ENCODE results near the gene SLC6A9.

SLC6A9 gene

GRCh38 chr1:43971336-43971980, 59.8 kb downstream of the SLC6A9 start:
- H3K9ac ChIP-seq (ENCODE audit: low read length): no peak overlapping the region
- H3K36me3 ChIP-seq (ENCODE audit: control insufficient read depth, low read depth, low read length): peaks cover 22% of the 10 kb centered on the region
- no peaks in the 10 kb centered on the region for H3K9me3 ChIP-seq (ENCODE audit: control insufficient read depth, low read depth, low read length)
- peaks cover 16% of the 10 kb centered on the region for H3K4me1 ChIP-seq (ENCODE audit: control insufficient read depth, low read depth, low read length)
- no peak overlapping the region for H3K4me3 ChIP-seq (ENCODE audit: low read length)
- no peak overlapping the region for H3K27ac ChIP-seq (ENCODE audit: low read length)
- no peaks in the 10 kb centered on the region for H3K27me3 ChIP-seq (ENCODE audit: control insufficient read depth, insufficient read depth, low read length)

- Histone ChIP-seq H3K4me3 (ENCODE audit: low read length) (peak overlapping the region; percentile 91), H3K27ac (ENCODE audit: low read length) (no peak overlapping the region)
Measured at GRCh38 chr1:43970911-43971310, 60.4 kb downstream of the SLC6A9 start.

GRCh38 chr1:43970502-43970901, 60.8 kb downstream of the SLC6A9 start:
- H3K27me3 ChIP-seq (ENCODE audit: control insufficient read depth, insufficient read depth, low read length): no peaks in the 10 kb centered on the region
- H3K36me3 ChIP-seq (ENCODE audit: control insufficient read depth, low read depth, low read length): peaks cover 19% of the 10 kb centered on the region
- H3K9ac ChIP-seq (ENCODE audit: low read length): peak overlapping the region; percentile 81
- peaks cover 11% of the 10 kb centered on the region for H3K4me1 ChIP-seq (ENCODE audit: control insufficient read depth, low read depth, low read length)
- H3K9me3 ChIP-seq (ENCODE audit: control insufficient read depth, low read depth, low read length): no peaks in the 10 kb centered on the region
- H3K4me3 ChIP-seq (ENCODE audit: low read length): peak overlapping the region; percentile 91
- H3K27ac ChIP-seq (ENCODE audit: low read length): no peak overlapping the region

More at GRCh38 chr1:43970911-43971310, 60.4 kb downstream of the SLC6A9 start:
- H3K9ac ChIP-seq (ENCODE audit: low read length): peak overlapping the region; percentile 81
- H3K4me1 ChIP-seq (ENCODE audit: control insufficient read depth, low read depth, low read length): peaks cover 15% of the 10 kb centered on the region
- H3K36me3 ChIP-seq (ENCODE audit: control insufficient read depth, low read depth, low read length): peaks cover 19% of the 10 kb centered on the region
- no peaks in the 10 kb centered on the region for H3K27me3 ChIP-seq (ENCODE audit: control insufficient read depth, insufficient read depth, low read length)
- H3K9me3 ChIP-seq (ENCODE audit: control insufficient read depth, low read depth, low read length): no peaks in the 10 kb centered on the region

- Histone ChIP-seq H3K9me3 (ENCODE audit: control insufficient read depth, low read depth, low read length) (no peaks in the 10 kb centered on the region), H3K27ac (ENCODE audit: low read length) (no peak within 1 kb of the TSS), H3K9ac (ENCODE audit: low read length) (peak within 1 kb of the TSS; percentile 81), H3K4me1 (ENCODE audit: control insufficient read depth, low read depth, low read length) (peaks cover 11% of the 10 kb centered on the region), H3K27me3 (ENCODE audit: control insufficient read depth, insufficient read depth, low read length) (no peaks in the 10 kb centered on the region), H3K4me3 (ENCODE audit: low read length) (peak within 1 kb of the TSS; percentile 91), H3K36me3 (ENCODE audit: control insufficient read depth, low read depth, low read length) (peaks cover 19% of the 10 kb centered on the region)
Measured at GRCh38 chr1:43969746-43970466, 61.4 kb downstream of the SLC6A9 start, which contains the start of gene DPH2. Gene DPH2, plus strand, starts transcription at chr1:43970010. Its CDS starts 166 bp downstream, at chr1:43970176.

- H3K4me1 ChIP-seq (ENCODE audit: control insufficient read depth, low read depth, low read length): peaks cover 11% of the 10 kb centered on the region
- no peaks in the 10 kb centered on the region for H3K27me3 ChIP-seq (ENCODE audit: control insufficient read depth, insufficient read depth, low read length)
- H3K9me3 ChIP-seq (ENCODE audit: control insufficient read depth, low read depth, low read length): no peaks in the 10 kb centered on the region
- peak overlapping the region; percentile 91 for H3K4me3 ChIP-seq (ENCODE audit: low read length)
- H3K27ac ChIP-seq (ENCODE audit: low read length): no peak overlapping the region
- H3K9ac ChIP-seq (ENCODE audit: low read length): no peak overlapping the region
- H3K36me3 ChIP-seq (ENCODE audit: control insufficient read depth, low read depth, low read length): peaks cover 19% of the 10 kb centered on the region
Measured at GRCh38 chr1:43969416-43969745, 61.9 kb downstream of the SLC6A9 start.

- Histone ChIP-seq H3K4me1 (ENCODE audit: control insufficient read depth, low read depth, low read length) (peaks cover 3% of the 10 kb centered on the region), H3K4me3 (ENCODE audit: low read length) (no peak overlapping the region), H3K9ac (ENCODE audit: low read length) (no peak overlapping the region), H3K36me3 (ENCODE audit: control insufficient read depth, low read depth, low read length) (peaks cover 19% of the 10 kb centered on the region), H3K9me3 (ENCODE audit: control insufficient read depth, low read depth, low read length) (no peaks in the 10 kb centered on the region), H3K27me3 (ENCODE audit: control insufficient read depth, insufficient read depth, low read length) (no peaks in the 10 kb centered on the region), H3K27ac (ENCODE audit: low read length) (no peak overlapping the region)
Measured at GRCh38 chr1:43968348-43968948, 62.8 kb downstream of the SLC6A9 start.

- Histone ChIP-seq H3K9ac (ENCODE audit: low read length) (no peak overlapping the region), H3K27me3 (ENCODE audit: control insufficient read depth, insufficient read depth, low read length) (no peaks in the 10 kb centered on the region), H3K27ac (ENCODE audit: low read length) (no peak overlapping the region), H3K4me3 (ENCODE audit: low read length) (no peak overlapping the region), H3K4me1 (ENCODE audit: control insufficient read depth, low read depth, low read length) (peaks cover 3% of the 10 kb centered on the region), H3K9me3 (ENCODE audit: control insufficient read depth, low read depth, low read length) (no peaks in the 10 kb centered on the region), H3K36me3 (ENCODE audit: control insufficient read depth, low read depth, low read length) (no peaks in the 10 kb centered on the region)
Measured at GRCh38 chr1:43965316-43965715, 65.9 kb downstream of the SLC6A9 start.

GRCh38 chr1:43963890-43964289, 67.4 kb downstream of the SLC6A9 start:
- H3K9me3 ChIP-seq (ENCODE audit: control insufficient read depth, low read depth, low read length): no peaks in the 10 kb centered on the region
- H3K9ac ChIP-seq (ENCODE audit: low read length): no peak overlapping the region
- H3K27me3 ChIP-seq (ENCODE audit: control insufficient read depth, insufficient read depth, low read length): no peaks in the 10 kb centered on the region
- no peak overlapping the region for H3K4me3 ChIP-seq (ENCODE audit: low read length)
- H3K27ac ChIP-seq (ENCODE audit: low read length): no peak overlapping the region
- H3K4me1 ChIP-seq (ENCODE audit: control insufficient read depth, low read depth, low read length): no peaks in the 10 kb centered on the region
- H3K36me3 ChIP-seq (ENCODE audit: control insufficient read depth, low read depth, low read length): no peaks in the 10 kb centered on the region

- H3K27me3 ChIP-seq (ENCODE audit: control insufficient read depth, insufficient read depth, low read length): no peaks in the 10 kb centered on the region
- H3K36me3 ChIP-seq (ENCODE audit: control insufficient read depth, low read depth, low read length): peaks cover under 1% of the 10 kb centered on the region
- H3K4me1 ChIP-seq (ENCODE audit: control insufficient read depth, low read depth, low read length): no peaks in the 10 kb centered on the region
- H3K9ac ChIP-seq (ENCODE audit: low read length): no peak overlapping the region
- no peak overlapping the region for H3K27ac ChIP-seq (ENCODE audit: low read length)
- no peaks in the 10 kb centered on the region for H3K9me3 ChIP-seq (ENCODE audit: control insufficient read depth, low read depth, low read length)
- H3K4me3 ChIP-seq (ENCODE audit: low read length): no peak overlapping the region
Measured at GRCh38 chr1:43963006-43963405, 68.3 kb downstream of the SLC6A9 start.

- peaks cover 7% of the 10 kb centered on the region for H3K36me3 ChIP-seq (ENCODE audit: control insufficient read depth, low read depth, low read length)
Measured at GRCh38 chr1:43962324-43962723, 68.9 kb downstream of the SLC6A9 start.

GRCh38 chr1:43961692-43962091, 69.6 kb downstream of the SLC6A9 start:
- Histone ChIP-seq H3K9me3 (ENCODE audit: control insufficient read depth, low read depth, low read length) (no peaks in the 10 kb centered on the region), H3K27ac (ENCODE audit: low read length) (no peak overlapping the region), H3K27me3 (ENCODE audit: control insufficient read depth, insufficient read depth, low read length) (no peaks in the 10 kb centered on the region), H3K9ac (ENCODE audit: low read length) (no peak overlapping the region), H3K4me1 (ENCODE audit: control insufficient read depth, low read depth, low read length) (no peaks in the 10 kb centered on the region), H3K36me3 (ENCODE audit: control insufficient read depth, low read depth, low read length) (peaks cover 8% of the 10 kb centered on the region), H3K4me3 (ENCODE audit: low read length) (no peak overlapping the region)

More at GRCh38 chr1:43962324-43962723, 68.9 kb downstream of the SLC6A9 start:
- no peak overlapping the region for H3K9ac ChIP-seq (ENCODE audit: low read length)
- H3K4me1 ChIP-seq (ENCODE audit: control insufficient read depth, low read depth, low read length): no peaks in the 10 kb centered on the region
- H3K9me3 ChIP-seq (ENCODE audit: control insufficient read depth, low read depth, low read length): no peaks in the 10 kb centered on the region
- H3K27ac ChIP-seq (ENCODE audit: low read length): no peak overlapping the region
- H3K27me3 ChIP-seq (ENCODE audit: control insufficient read depth, insufficient read depth, low read length): no peaks in the 10 kb centered on the region
- H3K4me3 ChIP-seq (ENCODE audit: low read length): no peak overlapping the region

Data from iPS-18a (cell line).